Cardiac fibroblast (primary cell): ENCODE measurements around the gene PCDHB6.
A peak's percentile ranks its signal among the peaks of the same experiment; 100 is the strongest.
"Not testable (repeated sequence)": the region's sequence is repeated elsewhere in the genome, so short reads cannot be mapped to it uniquely, and the experiment has no call there.

Experiments
- DNase-seq, 2 donors: peaks; one replicate each; pipeline versions ENCODE4 v3.0.0 to v3.0.0-alpha.2; 2010; ENCODE audit warnings: low read depth in 2 of 2
- H3K4me3 ChIP-seq, 2 donors: replicated peaks in 1 of 2; 1 replicate in 1 of 2; 2 replicates in 1 of 2; pipeline ENCODE4 v1.5.1; 2011; ENCODE audit warnings: low read depth in 2 of 2, low read length in 2 of 2, mild to moderate bottlenecking in 2 of 2, moderate library complexity in 1 of 2
- CTCF ChIP-seq: IDR thresholded peaks from one replicate; pipeline ENCODE4 v1.5.1; 2011; ENCODE audit warnings: low read depth, mild to moderate bottlenecking, low read length, inconsistent platforms

The PCDHB6 gene

DNA sequence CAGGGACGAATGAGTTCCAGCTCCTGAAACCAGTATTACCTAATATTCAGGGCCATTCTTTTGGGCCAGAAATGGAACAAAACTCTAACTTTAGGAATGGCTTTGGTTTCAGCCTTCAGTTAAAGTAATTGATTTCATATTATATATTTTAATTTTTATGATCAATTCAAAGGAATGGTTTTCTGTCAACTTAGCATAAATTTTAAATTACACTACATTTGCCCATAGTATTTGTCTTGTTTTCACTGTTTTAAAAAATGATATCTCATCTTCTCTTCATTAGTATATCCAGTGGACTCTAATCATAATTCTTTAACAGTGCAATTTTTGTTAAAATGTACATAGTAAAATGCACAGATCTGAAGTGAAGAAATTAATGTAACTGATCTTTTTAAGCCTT, 30.5 kb downstream of the PCDHB6 start:
- H3K4me3 ChIP-seq, result no peak overlapping the region
- DNase-seq, result no peak
- TF ChIP-seq CTCF, result no peak

GRCh38 chr5:141182248-141182647, 32.4 kb downstream of the PCDHB6 start, which contains the start of gene PCDHB16:
TSS of gene PCDHB16 (plus strand) at chr5:141182387. CDS start at chr5:141182560, 173 bp downstream.
- peak within 1 kb of the TSS in 1 of 2 donors; percentile 19 for H3K4me3 ChIP-seq
- DNase-seq, result peak; percentile 5 to 12
- peak; percentile 20 for TF ChIP-seq CTCF

- H3K4me3 ChIP-seq, DNase-seq: not testable (repeated sequence)
Measured at GRCh38 chr5:141184117-141184855, 34.4 kb downstream of the PCDHB6 start.

GRCh38 chr5:141186897-141187512, 37.1 kb downstream of the PCDHB6 start, which contains the start of gene PCDHB9:
TSS of gene PCDHB9 (plus strand) at chr5:141187161. CDS start at chr5:141187319, 158 bp downstream.
- DNase-seq, result peak; percentile 8 to 18
- TF ChIP-seq CTCF, result peak; percentile 33
- no peak within 1 kb of the TSS for H3K4me3 ChIP-seq

GRCh38 chr5:141188682-141189081, 38.8 kb downstream of the PCDHB6 start:
- not testable (repeated sequence) for H3K4me3 ChIP-seq, DNase-seq

- DNase-seq, result not testable (repeated sequence)
Measured at GRCh38 chr5:141189131-141189530, 39.3 kb downstream of the PCDHB6 start.

DNA sequence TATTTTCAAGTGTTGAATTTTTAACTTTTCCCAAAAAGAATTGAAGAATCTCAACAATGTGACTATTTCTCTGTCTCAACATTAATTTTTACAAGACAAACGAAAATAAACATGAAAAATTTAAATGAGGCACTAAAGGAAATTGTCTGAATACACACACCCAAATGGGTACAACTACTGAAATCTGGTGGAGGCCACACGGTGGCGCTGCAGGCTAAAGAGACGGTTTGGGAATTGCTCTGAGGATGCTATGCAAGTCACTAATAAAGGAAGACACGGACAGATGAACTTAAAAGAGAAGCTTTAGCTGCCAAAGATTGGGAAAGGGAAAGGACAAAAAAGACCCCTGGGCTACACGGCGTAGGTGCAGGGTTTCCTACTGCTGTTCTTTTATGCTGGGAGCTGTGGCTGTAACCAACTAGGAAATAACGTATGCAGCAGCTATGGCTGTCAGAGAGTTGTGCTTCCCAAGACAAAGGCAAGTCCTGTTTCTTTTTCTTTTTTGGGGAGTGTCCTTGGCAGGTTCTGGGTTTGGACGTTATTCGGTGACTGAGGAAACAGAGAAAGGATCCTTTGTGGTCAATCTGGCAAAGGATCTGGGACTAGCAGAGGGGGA, 42.4 kb downstream of the PCDHB6 start, which contains the start of gene PCDHB10:
Gene PCDHB10, plus strand, starts transcription at position 244 of the 616 bp plus-strand sequence. Its CDS starts 200 bp downstream, at position 444.
- DNase-seq, result peak; percentile 14 to 36
- peak; percentile 39 for TF ChIP-seq CTCF

More at GRCh38 chr5:141189131-141189530, 39.3 kb downstream of the PCDHB6 start:
- H3K4me3 ChIP-seq, result not testable (repeated sequence)

GRCh38 chr5:141194332-141194731, 44.5 kb downstream of the PCDHB6 start:
- DNase-seq, H3K4me3 ChIP-seq: not testable (repeated sequence)

More for the DNA sequence above, 42.4 kb downstream of the PCDHB6 start, which contains the start of gene PCDHB10:
- no peak within 1 kb of the TSS for H3K4me3 ChIP-seq
